GM18867 (cell line): ENCODE measurements around the gene DDIAS.
"Not testable (repeated sequence)": the region's sequence is repeated elsewhere in the genome, so short reads cannot be mapped to it uniquely, and the experiment has no call there.

Experiments used
- ATAC-seq: cut with Tn5 transposase; IDR thresholded peaks from one replicate; pipeline ENCODE4 v1.9.1; 2021; ENCODE audit warnings: mild to moderate bottlenecking, moderate library complexity; ENCODE audit not compliant: unreplicated experiment

Gene DDIAS

GRCh38 chr11:82962021-82962420 lies 60.5 kb downstream of the DDIAS start:
- ATAC-seq, result not testable (repeated sequence)

- no peak for ATAC-seq
These were observed 65.8 kb downstream of the DDIAS start for GRCh38 chr11:82967381-82967780.

GRCh38 chr11:82969811-82970210 lies 68.3 kb downstream of the DDIAS start:
- ATAC-seq, result peak; percentile 98

GRCh38 chr11:82970507-82971083 lies 69.1 kb downstream of the DDIAS start:
- not testable (repeated sequence) for ATAC-seq

- peak; percentile 32 for ATAC-seq
These were observed 70.0 kb downstream of the DDIAS start for GRCh38 chr11:82971519-82971946.

- no peak for ATAC-seq
These were observed 70.6 kb downstream of the DDIAS start for GRCh38 chr11:82972103-82972502.

GRCh38 chr11:82974135-82974534 lies 72.6 kb downstream of the DDIAS start:
- no peak for ATAC-seq

- ATAC-seq, result no peak
These were observed 73.3 kb downstream of the DDIAS start for GRCh38 chr11:82974851-82975250.

- no peak for ATAC-seq
These were observed 74.3 kb downstream of the DDIAS start for GRCh38 chr11:82975882-82976281.

GRCh38 chr11:82976786-82977185 lies 75.2 kb downstream of the DDIAS start:
- no peak for ATAC-seq

- ATAC-seq, result peak; percentile 54
These were observed 77.0 kb downstream of the DDIAS start for GRCh38 chr11:82978422-82979099.

- no peak for ATAC-seq
These were observed 78.3 kb downstream of the DDIAS start for GRCh38 chr11:82979824-82980223.

GRCh38 chr11:82980292-82980691 lies 78.8 kb downstream of the DDIAS start:
- no peak for ATAC-seq

- ATAC-seq, result no peak
These were observed 79.4 kb downstream of the DDIAS start for GRCh38 chr11:82980947-82981346.

- no peak for ATAC-seq
These were observed 80.3 kb downstream of the DDIAS start for GRCh38 chr11:82981852-82982251.
